HG03108 (cell line): ENCODE measurements around the gene SLC13A5.

ENCODE experiments used
- ATAC-seq: cut with Tn5 transposase; IDR thresholded peaks from one replicate; pipeline ENCODE4 v1.9.1; 2021; ENCODE audit warnings: moderate library complexity; ENCODE audit not compliant: unreplicated experiment

Gene SLC13A5

DNA sequence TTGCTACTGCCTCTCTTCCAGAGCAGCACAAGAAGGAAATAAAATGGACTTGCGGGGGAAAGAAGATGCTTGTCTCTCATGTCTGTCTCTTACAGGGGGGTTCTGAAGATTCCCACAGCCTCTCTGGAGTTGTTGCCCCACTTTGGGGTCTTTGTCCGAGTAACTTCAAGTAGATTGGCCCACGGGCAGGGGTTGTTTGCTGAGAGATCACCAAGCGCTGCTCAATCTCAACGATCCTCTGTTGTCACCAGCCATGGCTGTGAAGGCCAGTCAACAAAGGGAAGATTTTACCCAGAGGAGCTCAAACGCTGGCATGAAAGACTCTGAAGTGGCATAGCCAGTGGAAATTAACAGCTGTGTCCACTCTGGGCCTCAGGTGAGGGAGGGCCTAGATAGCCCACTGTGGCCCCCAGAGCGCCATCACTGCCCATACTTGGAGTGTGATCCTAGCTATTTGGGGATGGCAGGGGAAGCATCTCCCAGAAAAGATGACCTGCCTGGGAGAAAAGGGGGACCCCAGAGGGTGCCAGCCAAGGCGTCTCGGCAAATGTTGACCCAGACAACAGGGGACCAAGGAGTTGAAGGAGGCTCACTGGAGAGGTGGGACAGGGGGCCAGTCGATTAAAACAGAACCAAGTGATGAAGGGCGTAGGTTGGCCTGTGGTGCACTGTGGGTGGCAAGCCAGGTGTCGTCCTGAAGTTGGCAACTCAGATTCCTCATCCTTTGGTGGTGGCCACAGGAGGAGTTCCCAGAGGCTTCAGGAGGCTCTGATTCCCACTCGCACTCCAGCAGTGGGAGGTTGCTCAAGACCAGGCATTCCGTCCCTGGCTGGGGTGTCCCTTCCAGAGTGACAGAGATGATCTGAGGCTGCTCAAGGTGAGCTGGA is 28.0 kb downstream of the SLC13A5 start:
- no peak for ATAC-seq

- ATAC-seq, result no peak
Observed at GRCh38 chr17:6684460-6684783, 28.7 kb downstream of the SLC13A5 start.

DNA sequence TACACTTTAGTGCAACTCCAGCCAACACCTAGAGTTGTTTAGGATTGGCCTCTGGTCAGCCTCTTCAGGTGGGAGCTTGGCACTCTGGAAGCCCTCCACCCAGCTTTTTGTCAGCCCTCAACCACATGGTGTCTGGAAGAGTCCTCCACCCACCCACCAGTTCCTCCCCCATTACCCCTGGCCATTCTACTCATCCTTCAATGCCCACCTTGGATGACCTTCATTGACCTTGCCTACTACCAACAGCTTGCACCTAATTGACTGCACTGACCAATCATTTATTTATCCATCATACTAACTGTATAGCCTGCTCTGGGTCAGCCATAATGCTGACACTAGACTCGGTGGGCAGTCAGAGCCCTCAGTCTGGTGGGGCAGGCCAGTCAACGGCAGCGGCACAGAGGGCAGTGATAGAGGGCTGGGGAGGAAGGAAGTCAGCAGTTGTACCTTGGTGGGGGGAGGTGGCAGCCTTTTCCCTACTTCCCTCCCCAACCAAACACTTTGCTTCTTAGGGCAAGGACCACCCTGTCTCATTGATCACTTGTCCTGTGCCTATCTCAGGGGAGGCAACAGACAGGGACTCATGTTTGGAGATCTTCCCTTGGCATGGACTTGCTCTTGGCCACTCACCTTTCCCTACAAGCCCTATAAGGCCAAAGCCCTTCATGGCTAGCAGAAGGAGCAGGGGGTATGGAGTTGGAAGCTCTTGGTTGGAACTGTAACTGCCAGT is 29.3 kb downstream of the SLC13A5 start:
- ATAC-seq, result no peak

- no peak for ATAC-seq
Observed at GRCh38 chr17:6683081-6683684, 30.0 kb downstream of the SLC13A5 start.

DNA sequence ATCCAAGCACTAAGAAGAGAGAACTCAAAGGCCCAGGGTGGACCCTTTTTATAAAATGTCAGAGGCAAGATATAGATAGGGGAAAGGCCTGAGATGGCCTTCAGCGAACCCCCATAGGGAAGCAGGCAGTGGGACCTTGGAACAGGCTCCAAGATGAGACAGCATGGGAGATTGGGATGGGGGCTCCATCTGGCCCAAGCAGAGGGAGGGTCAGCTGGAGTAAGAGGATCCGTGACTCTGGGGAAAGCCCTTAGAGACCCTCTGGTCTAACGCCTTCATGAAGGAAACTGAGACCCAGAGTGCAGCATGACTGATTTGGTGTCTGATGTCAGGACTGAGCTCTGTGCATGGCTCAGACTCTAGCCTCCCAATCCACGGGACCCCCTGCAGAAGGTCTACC is 30.8 kb downstream of the SLC13A5 start:
- ATAC-seq, result no peak

- no peak for ATAC-seq
Observed at GRCh38 chr17:6681671-6682070, 31.5 kb downstream of the SLC13A5 start.

DNA sequence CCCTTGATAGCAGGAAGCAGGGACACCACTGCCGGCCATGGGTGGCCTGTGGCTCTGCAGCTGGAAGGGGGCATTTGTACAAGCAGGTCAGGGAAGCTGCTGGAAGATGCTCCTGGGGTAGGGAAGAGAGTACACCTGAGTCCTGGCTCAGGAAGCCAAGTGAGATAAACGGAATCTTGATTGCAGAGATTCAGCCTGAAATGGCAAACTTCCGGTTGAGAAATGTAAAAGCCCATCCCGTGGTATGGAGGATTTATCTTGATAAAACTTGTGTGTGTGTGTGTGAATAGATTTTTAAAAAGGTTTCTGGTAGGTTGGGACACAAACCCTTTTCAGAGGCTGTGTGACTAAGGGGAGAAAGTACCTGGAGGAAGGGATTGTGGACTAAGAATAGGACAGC is 32.0 kb downstream of the SLC13A5 start:
- no peak for ATAC-seq

GRCh38 chr17:6679241-6679640 is 33.9 kb downstream of the SLC13A5 start:
- ATAC-seq, result no peak

GRCh38 chr17:6677946-6678345 is 35.2 kb downstream of the SLC13A5 start:
- no peak for ATAC-seq

DNA sequence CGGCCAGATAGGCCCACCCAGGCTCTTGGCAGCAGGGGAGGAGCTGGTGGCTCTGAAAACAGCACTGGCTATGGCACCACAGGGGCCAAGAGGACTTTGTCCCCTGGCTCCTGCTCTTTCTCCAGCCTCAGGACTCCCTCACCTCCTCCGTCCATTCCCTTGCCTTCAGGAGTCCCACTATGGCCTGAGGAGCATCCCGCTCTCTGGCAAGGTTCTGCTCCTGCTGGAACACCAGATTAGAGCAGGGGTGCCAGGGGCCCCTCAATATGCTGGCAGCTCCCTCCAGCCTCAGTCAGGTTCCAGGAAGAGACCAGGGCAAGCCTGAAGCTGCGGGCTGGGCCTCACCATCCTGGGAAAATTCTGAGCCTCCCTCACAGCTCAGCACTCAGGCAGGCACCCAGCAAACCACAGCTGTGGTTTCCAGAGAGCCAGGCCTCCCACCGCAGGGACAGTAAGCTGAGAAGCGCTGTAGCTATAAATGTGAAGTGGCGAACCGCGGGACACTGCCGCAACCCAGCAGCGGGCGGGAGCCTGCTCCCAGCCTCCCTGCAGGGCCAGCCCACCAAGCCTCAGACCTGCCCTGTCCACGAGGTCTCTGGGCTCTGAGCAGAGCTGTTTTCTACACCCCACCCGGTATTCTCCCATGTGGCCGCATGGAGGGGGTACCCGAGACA is 35.9 kb downstream of the SLC13A5 start:
- no peak for ATAC-seq

- ATAC-seq, result no peak
Observed at GRCh38 chr17:6676802-6677157, 36.4 kb downstream of the SLC13A5 start.

DNA sequence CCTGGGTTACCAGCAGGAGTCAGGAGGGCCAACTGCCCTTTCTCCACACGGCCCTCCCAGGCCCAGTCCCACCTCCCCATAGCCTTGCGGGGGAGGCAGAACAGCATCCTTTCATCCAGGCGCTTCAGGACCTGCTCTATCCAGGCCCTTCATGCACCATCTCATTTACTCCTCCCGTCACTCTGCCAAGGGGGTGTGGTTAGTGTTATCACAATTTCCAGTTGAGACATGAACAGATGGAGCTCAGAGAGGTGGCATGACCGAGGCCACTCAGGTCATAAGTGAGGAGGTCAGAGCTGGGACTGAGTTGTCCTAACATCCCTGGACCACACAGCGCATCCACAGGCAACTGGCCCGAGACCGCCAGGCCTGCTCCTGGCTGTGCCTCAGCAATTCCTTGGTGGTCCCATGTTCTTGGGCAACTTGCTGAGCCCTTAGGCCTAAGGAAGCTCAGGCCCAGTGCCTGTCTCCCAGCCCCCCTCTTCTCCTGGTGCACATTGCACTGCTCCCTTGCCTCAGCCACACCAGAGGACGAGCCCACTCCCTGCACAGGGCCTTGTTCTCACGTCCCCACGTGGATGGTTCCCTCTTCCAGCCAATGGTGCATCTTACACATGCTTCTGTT is 37.9 kb downstream of the SLC13A5 start:
- no peak for ATAC-seq

DNA sequence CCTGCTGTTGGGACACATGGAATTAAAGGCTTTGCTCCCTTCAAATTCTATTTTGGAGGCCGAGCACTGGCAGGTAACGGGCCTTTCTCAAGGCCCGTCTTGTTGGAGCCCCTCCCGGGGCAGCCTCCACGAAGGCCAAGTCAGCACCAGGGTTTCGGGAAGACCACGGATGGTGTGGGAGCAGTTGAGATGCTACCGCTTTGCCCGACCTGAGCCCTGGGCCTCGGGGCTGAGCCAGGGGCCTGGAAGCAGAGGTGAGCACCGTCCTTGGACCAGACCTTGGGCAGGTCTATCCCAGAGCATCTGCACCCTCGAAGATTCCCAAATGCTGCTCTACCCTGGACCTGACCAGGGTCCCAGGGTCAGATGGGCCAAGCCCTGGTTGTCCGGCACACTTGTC is 38.6 kb downstream of the SLC13A5 start:
- ATAC-seq, result no peak

GRCh38 chr17:6671431-6671830 is 41.7 kb downstream of the SLC13A5 start:
- no peak for ATAC-seq

GRCh38 chr17:6670999-6671398 is 42.2 kb downstream of the SLC13A5 start:
- ATAC-seq, result no peak

- ATAC-seq, result no peak
Observed at GRCh38 chr17:6670571-6670970, 42.6 kb downstream of the SLC13A5 start.

DNA sequence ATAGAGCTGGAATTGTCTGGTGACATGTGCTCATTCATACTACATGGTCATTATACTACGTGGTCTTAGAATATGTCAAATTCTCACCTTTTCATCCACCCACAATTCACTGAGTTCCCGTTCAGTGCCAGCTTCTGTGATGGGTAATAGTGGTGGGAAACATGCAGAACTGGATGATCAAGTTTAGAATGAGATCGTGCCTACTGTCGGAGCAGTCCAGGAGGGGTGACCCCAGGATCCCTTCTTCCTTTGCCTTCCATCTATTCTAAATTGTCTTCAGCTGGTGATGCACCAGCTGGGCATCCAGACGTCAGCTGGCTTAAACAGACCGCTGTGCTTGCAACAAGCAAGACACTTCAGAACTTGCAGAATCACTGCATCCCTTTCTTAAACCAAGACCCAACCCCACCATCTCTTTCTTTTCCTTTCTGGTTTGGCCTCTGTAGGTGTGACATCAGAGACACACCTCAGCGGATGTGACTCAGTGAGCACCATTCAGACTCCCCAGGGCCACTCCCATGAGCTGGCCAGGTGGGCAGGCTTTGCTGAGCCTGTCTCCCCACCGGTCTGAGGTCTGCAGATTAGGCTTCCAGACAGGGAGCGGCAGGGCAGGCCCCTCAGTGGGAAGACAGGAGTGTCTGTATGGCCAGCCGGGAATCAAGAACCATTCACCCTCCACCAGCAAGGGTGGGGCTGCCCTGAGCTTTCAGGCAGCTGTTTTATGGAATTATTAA is 43.5 kb downstream of the SLC13A5 start:
- no peak for ATAC-seq

DNA sequence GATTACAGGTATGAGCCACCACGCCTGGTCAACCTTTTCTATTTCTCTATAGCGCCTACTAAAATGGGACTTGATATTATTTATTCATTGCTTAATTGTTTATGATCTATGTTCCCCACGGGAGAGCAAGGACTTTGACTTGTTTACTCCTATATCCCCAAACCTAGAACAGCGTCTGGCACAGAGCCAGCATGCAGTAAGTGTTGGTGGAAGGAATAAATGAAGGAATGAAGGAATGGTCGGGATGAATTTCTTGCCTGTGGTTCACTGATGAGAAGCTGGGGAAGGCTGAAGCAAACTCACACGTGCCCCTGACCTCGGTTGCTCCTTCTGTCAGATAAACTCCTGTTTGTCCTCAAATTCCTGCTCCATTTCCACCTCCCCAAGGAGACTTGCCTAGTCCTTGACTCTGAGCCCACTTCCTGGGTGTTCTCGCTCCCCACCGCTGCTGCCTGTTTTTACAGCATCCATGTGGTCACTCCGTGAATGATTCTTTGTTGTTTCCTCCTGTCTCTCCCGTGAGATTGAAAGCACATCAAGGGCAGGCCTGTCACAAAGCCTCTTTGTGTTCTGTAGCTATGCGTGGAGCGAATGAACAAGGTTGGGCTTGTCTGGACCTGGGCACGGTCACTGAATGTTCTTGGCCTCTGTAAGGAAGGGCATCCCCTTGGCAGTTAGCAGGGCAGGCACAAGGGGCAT is 44.3 kb downstream of the SLC13A5 start:
- no peak for ATAC-seq

DNA sequence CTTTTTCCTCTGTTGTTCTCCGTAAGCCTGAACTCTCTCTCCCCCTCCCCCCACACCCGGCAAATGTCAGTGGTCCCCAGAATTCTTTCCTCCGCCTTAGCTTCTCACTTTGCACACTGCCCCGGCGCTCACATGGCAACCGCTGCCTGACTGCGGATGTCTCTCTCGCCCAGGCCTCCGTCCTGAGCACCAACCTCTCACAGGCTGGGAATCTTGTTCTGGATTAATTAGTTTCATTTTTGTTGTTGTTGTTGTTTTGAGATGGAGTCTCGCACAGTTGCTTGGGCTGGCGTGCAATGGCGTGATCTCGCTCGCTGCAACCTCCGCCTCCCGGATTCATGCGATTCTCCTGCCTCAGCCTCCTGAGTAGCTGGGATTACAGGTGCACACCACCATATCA is 45.0 kb downstream of the SLC13A5 start:
- no peak for ATAC-seq

GRCh38 chr17:6667516-6667915 is 45.7 kb downstream of the SLC13A5 start:
- ATAC-seq, result no peak
